ENCODE measurements around the gene SLC4A5.

The SLC4A5 gene

DNA sequence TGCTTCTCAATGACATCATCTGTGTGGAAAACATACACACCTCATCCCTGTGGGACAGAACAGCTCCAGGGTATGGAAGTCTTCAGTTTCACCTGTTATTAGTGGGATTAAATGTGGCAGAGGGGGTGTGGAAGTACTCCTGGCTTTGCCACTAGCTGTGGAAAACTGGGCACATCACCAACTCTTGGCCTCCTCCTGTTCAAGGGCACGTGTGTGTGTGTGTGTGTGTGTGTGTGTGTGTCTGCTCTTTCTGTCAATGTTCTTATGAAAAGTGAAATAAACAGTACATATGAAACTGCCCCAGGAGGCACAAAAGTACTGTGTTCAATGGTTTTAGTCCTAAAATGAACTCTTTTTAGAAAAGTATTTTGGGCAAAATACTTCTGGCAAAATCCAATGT is 78.9 kb downstream of the SLC4A5 start:
- Histone ChIP-seq H3K9ac (no peak overlapping the region), H3K79me2 (ENCODE audit: insufficient read depth, low read depth) (no peaks in the 10 kb centered on the region), H3K4me1 (ENCODE audit: low read depth, poor library complexity, severe bottlenecking) (peaks cover 10% of the 10 kb centered on the region), H3K27ac (no peak overlapping the region), H2AFZ (ENCODE audit: low read depth) (no peak overlapping the region), H3K4me3 (IDR thresholded peaks at IDR 0.05; ENCODE audit: insufficient read depth, low read depth, low read length) (no peak overlapping the region), H3K36me3 (ENCODE audit: insufficient read depth) (no peaks in the 10 kb centered on the region), H3K4me2 (no peak overlapping the region), H4K20me1 (ENCODE audit: insufficient read depth) (no peaks in the 10 kb centered on the region), H3K27me3 (ENCODE audit: insufficient read depth, low read depth) (no peaks in the 10 kb centered on the region)
- TF ChIP-seq, protein P1, sequence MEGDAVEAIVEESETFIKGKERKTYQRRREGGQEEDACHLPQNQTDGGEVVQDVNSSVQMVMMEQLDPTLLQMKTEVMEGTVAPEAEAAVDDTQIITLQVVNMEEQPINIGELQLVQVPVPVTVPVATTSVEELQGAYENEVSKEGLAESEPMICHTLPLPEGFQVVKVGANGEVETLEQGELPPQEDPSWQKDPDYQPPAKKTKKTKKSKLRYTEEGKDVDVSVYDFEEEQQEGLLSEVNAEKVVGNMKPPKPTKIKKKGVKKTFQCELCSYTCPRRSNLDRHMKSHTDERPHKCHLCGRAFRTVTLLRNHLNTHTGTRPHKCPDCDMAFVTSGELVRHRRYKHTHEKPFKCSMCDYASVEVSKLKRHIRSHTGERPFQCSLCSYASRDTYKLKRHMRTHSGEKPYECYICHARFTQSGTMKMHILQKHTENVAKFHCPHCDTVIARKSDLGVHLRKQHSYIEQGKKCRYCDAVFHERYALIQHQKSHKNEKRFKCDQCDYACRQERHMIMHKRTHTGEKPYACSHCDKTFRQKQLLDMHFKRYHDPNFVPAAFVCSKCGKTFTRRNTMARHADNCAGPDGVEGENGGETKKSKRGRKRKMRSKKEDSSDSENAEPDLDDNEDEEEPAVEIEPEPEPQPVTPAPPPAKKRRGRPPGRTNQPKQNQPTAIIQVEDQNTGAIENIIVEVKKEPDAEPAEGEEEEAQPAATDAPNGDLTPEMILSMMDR (conservative IDR thresholded peaks at IDR 0.05; ENCODE audit: low read depth, low read length), result no peak

DNA sequence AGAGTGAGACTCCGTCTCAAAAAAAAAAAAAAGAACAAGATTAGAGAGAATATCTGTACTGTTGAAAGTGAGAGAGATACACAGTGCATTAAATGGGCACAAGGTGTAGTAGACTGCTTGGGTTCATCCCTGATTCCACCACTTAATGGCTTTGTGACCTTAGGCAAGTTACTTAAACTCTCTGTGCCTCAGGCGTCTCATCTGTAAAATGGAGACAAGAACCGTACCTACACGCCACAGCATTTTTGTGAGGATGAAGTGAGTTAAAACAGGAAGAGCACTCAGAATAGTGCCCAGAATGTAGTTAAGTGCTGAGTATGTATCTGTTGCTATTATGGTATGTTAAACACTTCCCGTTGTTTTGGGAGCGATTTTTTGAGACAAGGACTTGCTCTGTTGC is 80.5 kb downstream of the SLC4A5 start:
- Histone ChIP-seq H3K4me1 (ENCODE audit: low read depth, poor library complexity, severe bottlenecking) (peaks cover 10% of the 10 kb centered on the region), H2AFZ (ENCODE audit: low read depth) (no peak overlapping the region), H4K20me1 (ENCODE audit: insufficient read depth) (no peaks in the 10 kb centered on the region), H3K27ac (no peak overlapping the region), H3K9ac (no peak overlapping the region), H3K4me3 (IDR thresholded peaks at IDR 0.05; ENCODE audit: insufficient read depth, low read depth, low read length) (no peak overlapping the region), H3K36me3 (ENCODE audit: insufficient read depth) (no peaks in the 10 kb centered on the region), H3K79me2 (ENCODE audit: insufficient read depth, low read depth) (no peaks in the 10 kb centered on the region), H3K4me2 (no peak overlapping the region), H3K27me3 (ENCODE audit: insufficient read depth, low read depth) (no peaks in the 10 kb centered on the region)
- TF ChIP-seq, protein P1 (conservative IDR thresholded peaks at IDR 0.05; ENCODE audit: low read depth, low read length), result no peak

DNA sequence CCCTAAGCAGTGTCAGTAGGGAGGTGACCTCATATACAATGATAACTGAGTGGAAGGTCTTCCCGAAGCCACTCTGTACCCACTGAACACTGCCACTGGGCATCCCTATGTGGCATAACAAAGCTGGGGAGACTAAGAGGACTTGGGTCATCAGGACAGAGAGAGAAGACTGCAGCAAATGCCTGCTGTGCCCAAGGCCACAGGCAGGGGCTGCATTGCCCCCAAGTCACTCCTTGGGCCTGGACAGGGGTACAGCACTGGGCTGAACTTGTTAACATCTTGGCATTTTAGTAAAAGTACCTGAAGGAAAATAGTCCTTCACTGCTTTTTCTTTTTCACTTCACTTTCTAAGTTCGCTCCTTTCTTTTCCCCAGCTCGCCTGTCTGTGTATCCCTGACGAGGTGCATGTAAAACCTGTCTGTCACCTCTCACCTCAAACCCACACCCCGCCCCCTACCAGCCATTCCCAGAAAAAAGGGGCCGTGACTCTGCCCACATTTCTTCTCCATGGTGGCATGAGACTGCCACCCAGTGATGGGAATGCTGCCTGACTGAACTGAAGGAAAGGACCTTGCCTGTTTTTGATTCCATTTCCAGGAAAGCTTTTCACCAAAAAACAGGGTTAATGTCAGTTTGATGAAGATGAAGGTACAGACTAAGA is 81.9 kb downstream of the SLC4A5 start:
- Histone ChIP-seq H4K20me1 (ENCODE audit: insufficient read depth) (no peaks in the 10 kb centered on the region), H3K4me3 (IDR thresholded peaks at IDR 0.05; ENCODE audit: insufficient read depth, low read depth, low read length) (no peak overlapping the region), H3K9ac (no peak overlapping the region), H3K4me1 (ENCODE audit: low read depth, poor library complexity, severe bottlenecking) (no peaks in the 10 kb centered on the region), H2AFZ (ENCODE audit: low read depth) (no peak overlapping the region), H3K27ac (no peak overlapping the region), H3K36me3 (ENCODE audit: insufficient read depth) (no peaks in the 10 kb centered on the region), H3K4me2 (no peak overlapping the region), H3K79me2 (ENCODE audit: insufficient read depth, low read depth) (no peaks in the 10 kb centered on the region), H3K27me3 (ENCODE audit: insufficient read depth, low read depth) (no peaks in the 10 kb centered on the region)
- TF ChIP-seq, protein P1 (conservative IDR thresholded peaks at IDR 0.05; ENCODE audit: low read depth, low read length), result no peak

DNA sequence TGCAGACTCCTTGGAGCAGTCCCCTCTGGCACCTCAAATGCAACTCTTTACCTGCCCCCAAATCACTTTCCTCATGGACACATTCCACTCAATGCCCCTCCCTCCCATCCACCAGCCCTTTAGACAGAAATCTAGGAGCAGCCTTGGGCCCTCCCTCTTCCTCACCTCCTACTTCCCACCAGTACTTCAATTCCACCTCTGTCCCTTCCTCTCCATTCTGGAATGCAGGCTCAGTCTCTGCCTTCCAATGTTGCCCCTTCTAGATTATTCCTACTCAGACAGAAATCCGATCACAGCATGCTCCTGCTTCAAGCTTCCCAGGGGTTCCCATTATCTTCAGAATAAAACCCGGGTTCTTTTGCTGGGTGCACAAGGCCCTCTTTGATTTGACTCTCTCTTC is 82.7 kb downstream of the SLC4A5 start:
- Histone ChIP-seq H3K4me2 (no peak overlapping the region), H3K27me3 (ENCODE audit: insufficient read depth, low read depth) (no peaks in the 10 kb centered on the region), H4K20me1 (ENCODE audit: insufficient read depth) (no peaks in the 10 kb centered on the region), H3K36me3 (ENCODE audit: insufficient read depth) (no peaks in the 10 kb centered on the region), H3K4me3 (IDR thresholded peaks at IDR 0.05; ENCODE audit: insufficient read depth, low read depth, low read length) (no peak overlapping the region), H3K79me2 (ENCODE audit: insufficient read depth, low read depth) (no peaks in the 10 kb centered on the region), H3K9ac (no peak overlapping the region), H3K4me1 (ENCODE audit: low read depth, poor library complexity, severe bottlenecking) (no peaks in the 10 kb centered on the region), H3K27ac (no peak overlapping the region), H2AFZ (ENCODE audit: low read depth) (no peak overlapping the region)
- TF ChIP-seq, protein P1 (conservative IDR thresholded peaks at IDR 0.05; ENCODE audit: low read depth, low read length), result no peak
